ENCODE measurements around the gene SORCS3.

The SORCS3 gene

GRCh38 chr10:105280895-105281294 is 639.8 kb downstream of the SORCS3 start:
- DNase-seq: no peak

GRCh38 chr10:105284476-105285215 is 643.6 kb downstream of the SORCS3 start:
- no peak for DNase-seq

GRCh38 chr10:105288026-105288425 is 646.9 kb downstream of the SORCS3 start:
- no peak for DNase-seq

- no peak for DNase-seq
Measured at GRCh38 chr10:105288613-105289012, 647.5 kb downstream of the SORCS3 start.

GRCh38 chr10:105291571-105291970 is 650.5 kb downstream of the SORCS3 start:
- DNase-seq: no peak

GRCh38 chr10:105292236-105292635 is 651.1 kb downstream of the SORCS3 start:
- DNase-seq: no peak
